HG03342 (cell line): ENCODE measurements around the gene ZNF423.

Experiments
- ATAC-seq: cut with Tn5 transposase; IDR thresholded peaks from one replicate; pipeline ENCODE4 v1.9.1; 2021; ENCODE audit warnings: mild to moderate bottlenecking, moderate library complexity; ENCODE audit not compliant: unreplicated experiment

Gene ZNF423

GRCh38 chr16:49849037-49849753, 6.7 kb downstream of the ZNF423 start:
- no peak for ATAC-seq

- no peak for ATAC-seq
Measured at GRCh38 chr16:49848530-49848929, 7.4 kb downstream of the ZNF423 start.

DNA sequence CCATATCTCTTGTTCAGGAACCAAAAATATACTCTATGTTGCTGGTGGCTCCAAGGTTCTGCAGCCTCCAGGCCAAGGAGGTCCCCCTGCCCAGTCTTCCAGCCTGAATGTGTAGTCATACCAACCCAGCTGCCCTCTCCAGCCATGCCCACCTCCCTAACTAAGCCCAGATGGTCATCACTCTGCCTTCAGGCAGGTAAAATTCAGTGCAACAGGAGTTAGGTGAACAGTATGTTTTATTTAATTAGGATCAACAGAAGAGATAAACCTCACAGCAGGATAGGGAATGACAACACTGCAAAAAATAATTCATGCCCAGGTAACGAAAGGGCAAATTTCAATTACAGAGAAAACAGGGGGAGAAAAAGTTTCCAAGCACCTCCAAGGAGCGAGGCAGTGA, 9.1 kb downstream of the ZNF423 start:
- ATAC-seq = no peak

GRCh38 chr16:49844359-49844758, 11.6 kb downstream of the ZNF423 start:
- no peak for ATAC-seq

GRCh38 chr16:49843758-49844157, 12.2 kb downstream of the ZNF423 start:
- no peak for ATAC-seq

DNA sequence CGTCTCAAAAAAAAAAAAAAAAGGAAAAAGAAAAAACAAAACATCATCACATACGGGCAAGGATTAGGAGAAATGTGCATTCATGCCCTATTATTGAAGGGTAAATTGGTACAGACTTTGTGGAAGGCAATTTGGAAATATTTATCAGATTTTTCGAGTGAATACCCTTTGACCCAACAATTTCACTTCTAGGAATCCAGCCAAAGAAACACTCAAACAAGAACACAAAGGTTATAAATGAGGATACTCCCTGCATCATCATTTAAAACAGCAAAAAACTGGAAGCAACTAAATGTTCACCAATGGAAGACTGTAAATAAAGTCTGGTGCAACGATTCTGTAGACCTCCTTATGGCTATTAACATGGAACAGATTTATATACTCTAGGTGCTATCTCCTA, 12.9 kb downstream of the ZNF423 start:
- ATAC-seq = no peak

- ATAC-seq = no peak
Measured at GRCh38 chr16:49839017-49839825, 16.7 kb downstream of the ZNF423 start.

- no peak for ATAC-seq
Measured at GRCh38 chr16:49838441-49839016, 17.4 kb downstream of the ZNF423 start.

DNA sequence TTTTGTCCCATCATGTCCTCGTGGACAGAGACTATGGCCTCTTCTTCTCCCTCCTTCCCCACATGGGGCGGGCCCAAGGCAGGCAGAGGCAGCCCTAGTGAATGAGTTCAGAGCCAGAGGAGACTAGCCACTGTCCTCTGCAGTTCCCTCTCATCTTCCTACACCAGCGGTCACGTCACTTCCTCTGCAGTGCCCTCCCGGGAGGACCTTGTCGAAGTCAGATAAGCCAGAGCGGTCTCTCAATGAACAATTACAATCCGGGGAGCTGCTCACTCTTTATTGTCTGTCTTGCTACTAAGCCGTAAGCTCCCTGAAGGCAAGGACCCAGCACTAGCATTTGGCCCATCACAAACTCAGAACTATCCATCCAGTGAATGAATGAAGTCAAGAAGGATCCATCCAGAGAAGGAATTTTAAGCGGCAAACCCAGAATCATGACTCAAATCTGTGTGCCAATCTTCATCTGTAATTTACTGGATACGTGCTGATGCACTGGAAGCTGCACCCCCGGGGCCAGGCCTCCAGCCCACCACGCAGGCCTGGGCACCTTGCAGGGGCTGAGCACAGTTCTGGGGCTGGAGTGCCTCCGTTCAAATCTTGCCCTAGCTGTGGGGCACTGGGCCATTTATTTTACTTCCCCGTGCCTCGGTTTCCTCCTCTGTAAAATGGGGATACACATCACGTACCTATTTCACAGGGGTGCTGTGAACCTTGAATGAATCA, 18.1 kb downstream of the ZNF423 start:
- ATAC-seq = no peak

DNA sequence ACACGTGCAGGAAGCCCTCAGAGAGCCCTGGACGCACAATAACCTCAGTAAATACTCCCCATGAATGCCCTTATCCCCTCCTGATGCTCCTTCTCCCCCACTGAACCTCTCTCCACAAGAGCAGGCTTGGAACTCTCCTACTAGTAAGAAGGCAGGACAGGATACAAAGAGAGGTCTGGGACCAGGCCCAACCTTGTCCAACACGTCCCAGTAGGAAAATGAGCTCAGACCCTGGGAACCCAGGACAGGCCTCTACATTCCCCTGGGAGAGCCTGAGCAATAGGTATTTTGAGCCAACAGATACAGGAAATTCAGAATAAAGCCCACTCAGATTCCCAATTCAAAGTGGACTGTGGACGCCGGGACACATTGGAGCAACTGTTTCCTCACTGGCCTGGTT, 19.2 kb downstream of the ZNF423 start:
- ATAC-seq = no peak

DNA sequence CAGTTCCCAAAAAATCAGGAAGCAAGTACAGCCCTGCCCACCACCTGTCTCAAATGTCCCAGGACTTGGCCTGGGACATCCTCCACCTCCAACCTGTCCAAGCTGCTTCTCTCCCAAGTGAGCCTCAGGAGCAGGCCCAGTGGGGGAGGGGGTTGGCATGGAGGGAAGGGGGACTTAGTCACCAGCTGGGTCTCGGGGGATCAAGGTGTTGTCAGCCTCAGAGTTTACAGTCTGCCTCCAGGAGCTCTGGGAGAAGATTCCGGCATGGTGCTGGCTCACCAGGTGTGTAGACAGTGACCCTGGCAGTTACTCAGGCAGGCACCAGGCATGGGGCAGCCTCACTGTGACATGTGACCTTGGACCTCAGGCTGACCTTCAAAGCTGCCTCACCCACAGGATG, 19.7 kb downstream of the ZNF423 start:
- no peak for ATAC-seq

- no peak for ATAC-seq
Measured at GRCh38 chr16:49835161-49835777, 20.6 kb downstream of the ZNF423 start.

DNA sequence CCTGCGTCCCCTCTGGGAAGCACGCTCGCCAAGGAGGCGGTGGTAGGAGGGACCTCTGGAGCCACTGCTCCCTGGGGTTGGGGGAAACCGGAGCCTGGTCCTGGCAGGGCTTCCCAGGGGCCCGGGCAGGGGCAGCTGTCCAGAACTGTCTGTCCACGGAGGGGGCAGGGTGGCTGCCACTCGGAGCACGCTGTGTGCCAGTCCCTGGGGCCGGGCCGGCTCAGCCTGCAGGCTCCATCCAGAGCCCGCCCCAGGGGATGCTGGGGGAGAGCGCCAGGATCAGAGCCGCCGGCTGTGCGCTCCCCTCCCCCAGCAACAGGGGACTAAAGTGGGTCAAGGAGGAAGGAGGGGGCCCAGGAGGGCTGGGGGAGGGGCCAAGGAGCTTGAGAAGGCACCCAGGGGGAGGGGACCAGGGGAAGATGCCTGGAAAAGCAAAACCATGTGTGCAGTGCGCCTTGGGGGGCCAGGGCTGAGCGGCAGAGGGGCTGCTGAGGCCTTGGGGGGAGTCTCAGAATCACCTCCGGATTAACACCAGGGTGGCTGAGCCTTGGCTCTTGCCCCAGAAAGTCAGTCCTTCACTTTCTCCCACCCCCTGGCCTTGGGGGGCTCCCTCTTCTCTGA, 21.3 kb downstream of the ZNF423 start:
- ATAC-seq = no peak

GRCh38 chr16:49833796-49834530, 21.9 kb downstream of the ZNF423 start:
- no peak for ATAC-seq

- ATAC-seq = no peak
Measured at GRCh38 chr16:49833085-49833484, 22.8 kb downstream of the ZNF423 start.

GRCh38 chr16:49832177-49832576, 23.7 kb downstream of the ZNF423 start:
- no peak for ATAC-seq

GRCh38 chr16:49830873-49831272, 25.0 kb downstream of the ZNF423 start:
- no peak for ATAC-seq

GRCh38 chr16:49828533-49829267, 27.2 kb downstream of the ZNF423 start:
- ATAC-seq = no peak

DNA sequence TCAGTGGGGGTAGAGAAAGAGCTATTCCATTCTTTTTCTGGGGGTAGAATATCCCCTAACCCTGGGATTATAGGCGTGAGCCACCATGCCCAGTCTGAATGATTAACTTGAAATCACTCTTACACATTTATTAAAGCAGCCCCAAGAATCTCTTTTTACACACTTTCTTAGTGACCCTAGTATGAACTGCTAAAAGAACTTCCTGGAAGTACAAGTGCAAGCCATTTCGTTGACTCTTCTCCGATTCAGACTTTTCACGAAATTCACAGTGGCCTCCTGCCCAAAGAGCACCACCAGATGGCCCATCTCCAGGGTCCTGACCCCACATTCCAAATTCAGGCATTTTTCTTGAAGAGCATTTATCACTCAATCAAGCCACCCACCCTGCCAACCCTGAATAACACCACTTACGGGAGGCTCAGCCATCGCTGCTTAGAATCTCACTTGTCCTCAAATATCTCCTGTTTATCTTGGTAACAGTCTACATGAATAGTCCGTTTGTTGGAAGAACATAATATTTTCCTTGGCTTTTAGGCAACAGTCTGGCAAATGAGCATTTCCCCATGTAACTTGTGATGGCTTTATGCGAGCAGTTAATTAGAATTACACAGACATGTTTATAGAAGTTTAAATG, 28.0 kb downstream of the ZNF423 start:
- ATAC-seq = no peak
